Upper lobe of left lung (tissue), 4 donors: ENCODE measurements around the gene MXI1.

Experiments
- CTCF ChIP-seq, 6 experiments: fragments of 450-650 bp in 4 of 6; fragments of 200-600 bp in 2 of 6; sonication (generic) in 2 of 6; IDR thresholded peaks; one replicate each; pipeline ENCODE4 v1.5.1; 2016 to 2019; ENCODE audit warnings: antibody characterized with exemption in 6 of 6
- POLR2A ChIP-seq, 4 donors: fragments of 450-650 bp; IDR thresholded peaks; one replicate each; pipeline ENCODE4 v1.5.1; 2016 to 2017; ENCODE audit warnings: antibody characterized with exemption in 4 of 4, mild to moderate bottlenecking in 2 of 4
- POLR2AphosphoS5 ChIP-seq, 2 donors: sonication (generic); formaldehyde crosslinking; IDR thresholded peaks; one replicate each; pipeline ENCODE4 v1.5.1; 2017; ENCODE audit warnings: antibody characterized with exemption in 2 of 2

- TF ChIP-seq CTCF (IDR thresholded peaks at IDR 0.05) (no peak), POLR2A (IDR thresholded peaks at IDR 0.05) (no peak), POLR2AphosphoS5 (IDR thresholded peaks at IDR 0.05) (no peak)
Measured at GRCh38 chr10:110330675-110331074, 123.3 kb downstream of the MXI1 start.
